H1 (cell line): ENCODE measurements around the gene CLEC16A. TPM values are rescaled to one million over a fixed set of nuclear protein-coding genes. Genes with fewer than 3 reads are reported as not detected.

Experiments
- CTCF ChIA-PET: fragments of 300-600 bp; sonication (Branson Sonifier 250); formaldehyde crosslinking; loops from one replicate; lab custom pipeline; 2021; ENCODE audit not compliant: partially characterized antibody; lab: Charles Lee
- POLR2A ChIA-PET: fragments of 300-600 bp; sonication (Branson Sonifier 250); formaldehyde crosslinking; loops from one replicate; lab custom pipeline; 2021; ENCODE audit warnings: inconsistent platforms; ENCODE audit not compliant: partially characterized antibody; lab: Charles Lee
- DNase-seq, 2 experiments: peaks; one replicate each; pipeline versions ENCODE4 v3.0.0 to v3.0.0-alpha.2; 2010 to 2022; ENCODE audit warnings: low spot score in 2 of 2, low read depth in 1 of 2, mixed read lengths in 1 of 2
- FAIRE-seq: peaks from 2 replicates; lab custom pipeline; 2011; peaks lifted over from hg19 to GRCh38; lab: Jason Lieb, UNC
- H2AFZ ChIP-seq: 2 replicates; pipeline ENCODE4 v1.8.1; 2012; ENCODE audit warnings: low read length, inconsistent platforms
- H2AK5ac ChIP-seq: 2 replicates; pipeline ENCODE4 v1.6.1; 2013; ENCODE audit warnings: low read depth, low read length
- H2BK120ac ChIP-seq: replicated peaks from 2 replicates; pipeline ENCODE3; 2013; ENCODE audit warnings: low read depth, low read length, inconsistent platforms
- H2BK12ac ChIP-seq: 2 replicates; pipeline ENCODE4 v1.6.1; 2013; ENCODE audit warnings: low read depth, low read length
- H2BK15ac ChIP-seq: 2 replicates; pipeline ENCODE4 v1.6.1; 2013; ENCODE audit warnings: low read length
- H2BK20ac ChIP-seq: 2 replicates; pipeline ENCODE4 v1.6.1; 2013; ENCODE audit warnings: low read length
- H2BK5ac ChIP-seq: 2 replicates; pipeline ENCODE4 v1.6.1; 2013; ENCODE audit warnings: low read depth, low read length
- H3K14ac ChIP-seq: 2 replicates; pipeline ENCODE4 v1.6.1; 2013; ENCODE audit warnings: inconsistent platforms; ENCODE audit not compliant: insufficient read length
- H3K18ac ChIP-seq: 2 replicates; pipeline ENCODE4 v1.6.1; 2013; ENCODE audit warnings: low read length; ENCODE audit errors: extremely low read depth
- H3K23ac ChIP-seq: 2 replicates; pipeline ENCODE4 v1.6.1; 2013; ENCODE audit warnings: inconsistent platforms; ENCODE audit not compliant: insufficient read length
- H3K23me2 ChIP-seq: 2 replicates; pipeline ENCODE4 v1.6.1; 2013; ENCODE audit warnings: low read depth, low read length
- H3K27ac ChIP-seq: 2 replicates; pipeline ENCODE4 v1.6.1; 2011; ENCODE audit warnings: low read depth, low read length, inconsistent platforms
- H3K27me3 ChIP-seq, 4 experiments: replicated peaks in 1 of 4; 1 replicate in 1 of 4; 2 replicates in 3 of 4; pipeline versions ENCODE4 v1.6.1 to v1.8.1; 2011 to 2013; ENCODE audit warnings: low read length in 3 of 4, mild to moderate bottlenecking in 3 of 4, inconsistent platforms in 2 of 4, mixed read lengths in 2 of 4, moderate library complexity in 1 of 4; ENCODE audit not compliant: control insufficient read depth in 3 of 4, insufficient read depth in 3 of 4; ENCODE audit errors: extremely low read depth in 1 of 4
- H3K36me3 ChIP-seq, 4 experiments: 2 replicates each; pipeline versions ENCODE4 v1.6.1 to v1.8.1; 2011 to 2013; ENCODE audit warnings: mild to moderate bottlenecking in 4 of 4, low read length in 3 of 4, moderate library complexity in 2 of 4, control low read depth in 1 of 4, inconsistent platforms in 1 of 4; ENCODE audit not compliant: insufficient read depth in 4 of 4, control insufficient read depth in 2 of 4
- H3K4ac ChIP-seq: replicated peaks from 2 replicates; pipeline ENCODE3; 2013; ENCODE audit warnings: low read length, low read depth, mixed read lengths, inconsistent platforms; ENCODE audit not compliant: insufficient read length
- H3K4me1 ChIP-seq, 4 experiments: replicated peaks in 1 of 4; 1 replicate in 1 of 4; 2 replicates in 3 of 4; pipeline versions ENCODE4 v1.6.1 to v1.8.1; 2011 to 2013; ENCODE audit warnings: low read length in 3 of 4, inconsistent platforms in 2 of 4, mixed read lengths in 1 of 4; ENCODE audit not compliant: insufficient read depth in 4 of 4, control insufficient read depth in 3 of 4
- H3K4me2 ChIP-seq, 2 experiments: 2 replicates each; pipeline versions ENCODE4 v1.6.1 to v1.8.1; 2011 to 2013; ENCODE audit warnings: low read depth in 2 of 2, low read length in 2 of 2, control low read depth in 1 of 2, inconsistent platforms in 1 of 2, mild to moderate bottlenecking in 1 of 2; ENCODE audit not compliant: insufficient read depth in 1 of 2
- H3K4me3 ChIP-seq, 4 experiments: fragments of 200-600, 300-600 bp in 1 of 4; sonication (generic), shearing (Covaris generic), sonication (Bioruptor Twin) in 1 of 4; 2 replicates each; pipeline versions ENCODE4 v1.5.1 to v1.8.1; 2011 to 2016; ENCODE audit warnings: low read length in 4 of 4, low read depth in 3 of 4, control low read depth in 2 of 4, inconsistent platforms in 2 of 4, mild to moderate bottlenecking in 2 of 4, mixed read lengths in 1 of 4, moderate library complexity in 1 of 4; ENCODE audit not compliant: insufficient read depth in 2 of 4; ENCODE audit errors: extremely low read depth in 1 of 4
- H3K56ac ChIP-seq: replicated peaks from 2 replicates; pipeline ENCODE3; 2013; ENCODE audit warnings: low read depth, mild to moderate bottlenecking, mixed read lengths, low read length, inconsistent platforms; ENCODE audit not compliant: insufficient read length
- H3K79me1 ChIP-seq: 2 replicates; pipeline ENCODE4 v1.6.1; 2013; ENCODE audit warnings: low read depth, low read length, control low read depth
- H3K79me2 ChIP-seq, 2 experiments: 2 replicates each; pipeline versions ENCODE4 v1.6.1 to v1.8.1; 2012 to 2013; ENCODE audit warnings: low read length in 2 of 2, mild to moderate bottlenecking in 2 of 2, inconsistent platforms in 1 of 2; ENCODE audit not compliant: insufficient read depth in 2 of 2, control insufficient read depth in 1 of 2
- H3K9ac ChIP-seq, 4 experiments: replicated peaks in 1 of 4; 1 replicate in 1 of 4; 2 replicates in 3 of 4; pipeline versions ENCODE4 v1.6.1 to v1.8.1; 2011 to 2013; ENCODE audit warnings: low read depth in 3 of 4, low read length in 3 of 4, control low read depth in 2 of 4, mild to moderate bottlenecking in 2 of 4, moderate library complexity in 2 of 4, inconsistent platforms in 1 of 4; ENCODE audit errors: extremely low read depth in 1 of 4
- H3K9me3 ChIP-seq, 2 experiments: 2 replicates each; pipeline versions ENCODE4 v1.6.1 to v1.8.1; 2012 to 2013; ENCODE audit warnings: mild to moderate bottlenecking in 2 of 2, moderate library complexity in 2 of 2, control low read depth in 1 of 2, inconsistent platforms in 1 of 2, low read depth in 1 of 2, low read length in 1 of 2, mixed read lengths in 1 of 2; ENCODE audit not compliant: insufficient read depth in 2 of 2
- H4K20me1 ChIP-seq, 2 experiments: replicated peaks in 1 of 2; 2 replicates each; pipeline versions ENCODE3 to v1.8.1; 2011 to 2013; ENCODE audit warnings: inconsistent platforms in 2 of 2, low read length in 2 of 2, mild to moderate bottlenecking in 1 of 2; ENCODE audit not compliant: insufficient read depth in 2 of 2, control insufficient read depth in 1 of 2
- H4K5ac ChIP-seq: 2 replicates; pipeline ENCODE4 v1.6.1; 2013; ENCODE audit warnings: low read length, low read depth, mixed read lengths, inconsistent platforms; ENCODE audit not compliant: insufficient read length
- H4K8ac ChIP-seq: 2 replicates; pipeline ENCODE4 v1.8.0; 2013; ENCODE audit warnings: mild to moderate bottlenecking, moderate library complexity, low read length, inconsistent platforms; ENCODE audit not compliant: insufficient read depth; ENCODE audit errors: extremely low read depth
- H4K91ac ChIP-seq: replicated peaks from 2 replicates; pipeline ENCODE3; 2013; ENCODE audit warnings: low read length, mixed read lengths, inconsistent platforms; ENCODE audit not compliant: insufficient read length
- KDM5A ChIP-seq: fragments of 200-600 bp; IDR thresholded peaks from 2 replicates; pipeline ENCODE4 v1.7.1; 2012; ENCODE audit warnings: mild to moderate bottlenecking, low read length, inconsistent platforms, mixed read lengths
- POU5F1 ChIP-seq: IDR thresholded peaks from 2 replicates; pipeline ENCODE4 v1.6.1; 2011; ENCODE audit warnings: low read depth, mild to moderate bottlenecking, low read length, moderate library complexity
- WGBS, 2 experiments: shearing (Covaris generic) in 1 of 2; methylation state at CpG; one replicate each; pipeline versions ENCODE4 v1.1.6 to v1.1.7; 2013 to 2015; ENCODE audit warnings: low lambda C conversion rate in 2 of 2, mixed read lengths in 2 of 2, inconsistent platforms in 1 of 2, low coverage in 1 of 2, missing lambda C conversion rate in 1 of 2; ENCODE audit not compliant: insufficient replicate concordance in 2 of 2, insufficient coverage in 1 of 2, insufficient read length in 1 of 2; ENCODE audit errors: extremely low coverage in 1 of 2, missing lambda C conversion rate in 1 of 2; 5-methylcytosine and 5-hydroxymethylcytosine counted together
- polyA plus RNA-seq, 7 experiments: library from polyadenylated mRNA; depleted of rRNA in 3 of 7; stranded (reverse) in 5 of 7; unstranded in 2 of 7; fragments of >200 nt in 5 of 7; fragments of 200-250 nt in 2 of 7; gene quantifications; 1 replicate in 5 of 7; 2 replicates in 1 of 7; 4 replicates in 1 of 7; pipeline versions ENCODE4 v1.2.1 to v1.2.3, GENCODE V29; 2011 to 2013; ENCODE audit warnings: missing spikeins in 2 of 7, mixed read lengths in 2 of 7
- total RNA-seq: library from RNA; stranded (reverse); fragmentation: NEBNext Ultra II Directional; extraction: Animal tissue kit (Norgen Biotek cat#: 25700); gene quantifications from 2 replicates; pipeline ENCODE4 v1.2.1, GENCODE V29; 2021

CLEC16A gene
- total and polyA plus RNA-seq, 2 of the 8 experiments (the other 6 are each of a cell fraction or from before 2014, with no cell fraction given): 7.6 to 19.3 TPM

DNA sequence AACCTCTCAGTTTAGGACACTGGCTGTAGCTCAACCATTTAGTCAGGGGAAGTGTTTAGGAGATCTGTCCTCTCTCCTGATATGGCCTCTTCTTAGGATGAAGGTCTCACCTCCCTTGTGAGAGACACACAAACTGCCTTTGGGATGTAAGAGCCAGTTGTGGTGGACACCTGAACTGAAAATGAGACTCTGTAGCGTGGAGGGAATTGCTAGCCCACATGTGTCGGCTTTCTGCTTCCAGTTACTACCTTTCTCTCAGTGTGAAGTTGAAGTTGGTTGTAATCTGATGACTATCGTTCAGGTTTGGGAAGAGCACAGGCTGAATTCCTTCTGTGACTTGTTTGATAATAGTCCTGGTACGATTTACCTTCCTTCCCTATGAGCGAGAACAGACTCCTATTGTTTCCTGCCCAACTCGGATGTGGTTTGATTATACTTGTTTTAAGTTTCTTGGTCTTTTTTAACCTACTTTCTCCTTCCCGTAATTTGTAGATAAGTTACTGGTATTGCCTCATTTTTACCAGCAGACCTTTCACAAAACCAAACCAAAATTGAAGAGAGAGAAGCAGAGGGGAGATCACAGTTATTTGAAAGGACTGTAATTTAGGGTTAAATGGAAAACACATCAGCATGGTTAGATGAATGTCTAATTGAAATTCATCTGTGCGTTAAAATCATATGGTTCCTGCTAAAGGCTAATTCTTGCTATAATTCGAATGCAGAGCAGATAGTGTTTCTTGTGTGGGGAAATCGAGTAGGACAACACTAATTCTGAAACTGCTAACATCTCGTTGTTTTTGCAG, 43.2 kb downstream of the CLEC16A start:
- H3K4me2 ChIP-seq: no peak overlapping the region
- H3K9ac ChIP-seq: no peak overlapping the region
- no peak overlapping the region for H3K4ac ChIP-seq
- H3K9me3 ChIP-seq: no peaks in the 10 kb centered on the region
- no peak overlapping the region for H3K18ac ChIP-seq
- no peak overlapping the region for H4K91ac ChIP-seq
- H2AK5ac ChIP-seq: no peak overlapping the region
- no peak overlapping the region for H2BK12ac ChIP-seq
- no peak overlapping the region for H3K23ac ChIP-seq
- no peak for FAIRE-seq
- no peaks in the 10 kb centered on the region for H3K79me2 ChIP-seq
- no peak overlapping the region for H2BK5ac ChIP-seq
- no peak overlapping the region for H4K8ac ChIP-seq
- no peak overlapping the region for H2AFZ ChIP-seq
- H4K5ac ChIP-seq: no peak overlapping the region
- no peak overlapping the region for H2BK20ac ChIP-seq
- 86% methylated on average over 11 of the region's 11 CpGs; no CpG with 5 or more reads in 1 of the 2 experiments for WGBS, 2 experiments
- H3K27ac ChIP-seq: no peak overlapping the region
- H3K14ac ChIP-seq: no peak overlapping the region
- ChIA-PET CTCF (interaction anchor here (0.6 to 6.2 kb wide), 3 partner anchors 17 to 570 kb away, joined by 3 to 67 read pairs (median 4); no protein-coding TSS in a partner anchor), POLR2A (no interaction called here)
- H3K4me1 ChIP-seq: no peaks in the 10 kb centered on the region
- H2BK120ac ChIP-seq: no peak overlapping the region
- no peak overlapping the region for H3K56ac ChIP-seq
- no peaks in the 10 kb centered on the region for H3K23me2 ChIP-seq
- DNase-seq: no peak
- no peak overlapping the region for H3K4me3 ChIP-seq
- peaks cover 2 to 10% of the 10 kb centered on the region in 2 experiments for H4K20me1 ChIP-seq
- H3K36me3 ChIP-seq: no peaks in the 10 kb centered on the region; a peak in 1 of 8 replicates
- no peaks in the 10 kb centered on the region for H3K79me1 ChIP-seq
- TF ChIP-seq KDM5A (no peak), POU5F1 (no peak)
- H3K27me3 ChIP-seq: no peaks in the 10 kb centered on the region
- no peak overlapping the region for H2BK15ac ChIP-seq
